ENCODE results near the gene INSC.

DNA sequence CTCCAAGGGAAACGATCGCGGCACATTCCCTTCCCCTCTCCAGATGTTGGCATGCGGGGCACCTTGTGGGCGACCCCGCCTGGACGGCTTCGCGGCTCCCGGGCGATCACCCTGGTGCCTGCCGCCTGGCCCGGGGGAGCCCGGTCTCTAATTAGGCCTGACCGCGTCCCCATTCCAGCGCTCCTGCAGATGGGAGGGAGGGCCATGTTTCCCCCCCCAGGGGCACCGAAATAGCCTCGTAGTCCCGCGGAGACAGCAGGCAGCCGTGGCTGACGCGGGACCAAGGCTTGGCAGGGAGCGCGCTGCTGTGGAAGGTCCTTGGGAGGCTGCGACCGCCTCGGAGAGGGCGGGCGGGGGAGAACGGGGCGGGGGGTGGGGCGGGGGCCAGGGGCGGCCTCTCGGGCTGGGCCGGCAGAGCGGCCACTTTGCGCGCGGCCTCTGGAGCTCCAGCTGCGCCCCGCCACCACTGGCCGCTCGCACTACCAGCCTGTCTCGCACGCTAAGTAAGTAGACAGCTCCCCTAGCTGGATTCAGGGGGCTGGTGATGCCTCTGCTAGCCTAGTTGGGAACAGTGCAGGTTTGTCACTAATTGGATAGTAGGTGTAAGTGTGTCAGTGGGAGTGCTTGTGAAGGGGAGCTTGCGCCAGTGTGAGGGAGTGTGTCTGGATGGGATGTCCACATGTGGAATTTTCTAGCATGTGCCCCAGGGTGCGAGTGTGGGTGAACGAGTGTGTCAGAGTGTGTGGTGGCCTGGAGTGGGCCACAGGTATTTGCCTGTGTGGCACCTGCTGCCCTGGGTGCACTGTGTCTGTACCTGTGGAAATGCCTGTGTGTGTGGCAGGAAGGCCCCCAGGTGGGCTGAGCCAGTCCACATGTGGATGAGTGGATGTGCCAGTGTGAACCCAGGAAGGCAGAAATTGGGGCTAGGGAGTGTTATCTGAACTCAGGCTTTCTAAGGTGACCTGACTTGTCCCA lies at the start of gene INSC:
- TF ChIP-seq, protein P1, sequence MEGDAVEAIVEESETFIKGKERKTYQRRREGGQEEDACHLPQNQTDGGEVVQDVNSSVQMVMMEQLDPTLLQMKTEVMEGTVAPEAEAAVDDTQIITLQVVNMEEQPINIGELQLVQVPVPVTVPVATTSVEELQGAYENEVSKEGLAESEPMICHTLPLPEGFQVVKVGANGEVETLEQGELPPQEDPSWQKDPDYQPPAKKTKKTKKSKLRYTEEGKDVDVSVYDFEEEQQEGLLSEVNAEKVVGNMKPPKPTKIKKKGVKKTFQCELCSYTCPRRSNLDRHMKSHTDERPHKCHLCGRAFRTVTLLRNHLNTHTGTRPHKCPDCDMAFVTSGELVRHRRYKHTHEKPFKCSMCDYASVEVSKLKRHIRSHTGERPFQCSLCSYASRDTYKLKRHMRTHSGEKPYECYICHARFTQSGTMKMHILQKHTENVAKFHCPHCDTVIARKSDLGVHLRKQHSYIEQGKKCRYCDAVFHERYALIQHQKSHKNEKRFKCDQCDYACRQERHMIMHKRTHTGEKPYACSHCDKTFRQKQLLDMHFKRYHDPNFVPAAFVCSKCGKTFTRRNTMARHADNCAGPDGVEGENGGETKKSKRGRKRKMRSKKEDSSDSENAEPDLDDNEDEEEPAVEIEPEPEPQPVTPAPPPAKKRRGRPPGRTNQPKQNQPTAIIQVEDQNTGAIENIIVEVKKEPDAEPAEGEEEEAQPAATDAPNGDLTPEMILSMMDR (IDR thresholded peaks at IDR 0.05) = no peak
- no peak for TF ChIP-seq POLR2AphosphoS5 (IDR thresholded peaks at IDR 0.05)
